ENCODE results near the gene PLXNA4. TPM values are rescaled to one million over a fixed set of nuclear protein-coding genes. Genes with fewer than 3 reads are reported as not detected.

PLXNA4 gene
- total RNA-seq, 2 donors from 2014 or later, result 2.1 to 8.2 TPM

GRCh38 chr7:132564849-132565248 is 11.4 kb downstream of the PLXNA4 start:
- H3K36me3 ChIP-seq (replicated peaks in 1 of 2; ENCODE audit: insufficient read depth in 1 of 2, low read depth in 2 of 2), result no peaks in the 10 kb centered on the region
- H3K27ac ChIP-seq, result no peak overlapping the region
- ATAC-seq (no peak), DNase-seq (no peak)
- intact Hi-C loops (cut with DNase I), result no loop called here
- no peaks in the 10 kb centered on the region for H3K9me3 ChIP-seq
- TF ChIP-seq POLR2A (IDR thresholded peaks at IDR 0.05), result no peak
- TF ChIP-seq CTCF (IDR thresholded peaks at IDR 0.05), result no peak
- H3K27me3 ChIP-seq, result no peaks in the 10 kb centered on the region
- H3K4me1 ChIP-seq, result no peaks in the 10 kb centered on the region
- no peak overlapping the region for H3K4me3 ChIP-seq
- 61 to 67% methylated on average over 8 of the region's 8 CpGs for WGBS, 2 donors

- 33 to 65% methylated on average over 1 of the region's 1 CpG for WGBS, 2 donors
- DNase-seq, result no peak
- Histone ChIP-seq H3K4me1 (no peaks in the 10 kb centered on the region), H3K4me3 (no peak overlapping the region), H3K27ac (no peak overlapping the region), H3K9me3 (no peaks in the 10 kb centered on the region), H3K36me3 (replicated peaks in 1 of 2; ENCODE audit: insufficient read depth in 1 of 2, low read depth in 2 of 2) (no peaks in the 10 kb centered on the region), H3K27me3 (no peaks in the 10 kb centered on the region)
- ATAC-seq, result no peak
- no peak for TF ChIP-seq CTCF (IDR thresholded peaks at IDR 0.05)
- intact Hi-C loops (cut with DNase I), result no loop called here
Measured at GRCh38 chr7:132564090-132564489, 12.2 kb downstream of the PLXNA4 start.

- 18 to 40% methylated on average over 1 of the region's 1 CpG for WGBS, 2 donors
- DNase-seq, result no peak
- TF ChIP-seq POLR2A (IDR thresholded peaks at IDR 0.05), result no peak
- no peak for TF ChIP-seq CTCF (IDR thresholded peaks at IDR 0.05)
- no peak overlapping the region for H3K4me3 ChIP-seq
- no peaks in the 10 kb centered on the region for H3K36me3 ChIP-seq (replicated peaks in 1 of 2; ENCODE audit: insufficient read depth in 1 of 2, low read depth in 2 of 2)
- no peaks in the 10 kb centered on the region for H3K4me1 ChIP-seq
- no peak overlapping the region for H3K27ac ChIP-seq
- ATAC-seq, result no peak
- intact Hi-C loops (cut with DNase I), result no loop called here
- H3K27me3 ChIP-seq, result no peaks in the 10 kb centered on the region
- no peaks in the 10 kb centered on the region for H3K9me3 ChIP-seq
Measured at GRCh38 chr7:132562690-132563089, 13.6 kb downstream of the PLXNA4 start.

GRCh38 chr7:132561763-132562162 is 14.5 kb downstream of the PLXNA4 start:
- 35 to 55% methylated on average over 2 of the region's 2 CpGs for WGBS, 2 donors
- Histone ChIP-seq H3K27me3 (no peaks in the 10 kb centered on the region), H3K36me3 (replicated peaks in 1 of 2; ENCODE audit: insufficient read depth in 1 of 2, low read depth in 2 of 2) (no peaks in the 10 kb centered on the region), H3K9me3 (no peaks in the 10 kb centered on the region), H3K4me1 (no peaks in the 10 kb centered on the region), H3K4me3 (no peak overlapping the region), H3K27ac (no peak overlapping the region)
- no peak for TF ChIP-seq CTCF (IDR thresholded peaks at IDR 0.05)
- no peak for TF ChIP-seq POLR2A (IDR thresholded peaks at IDR 0.05)
- intact Hi-C loops (cut with DNase I), result no loop called here
- ATAC-seq (no peak), DNase-seq (no peak)

- Histone ChIP-seq H3K4me1 (no peaks in the 10 kb centered on the region), H3K4me3 (no peak overlapping the region), H3K36me3 (replicated peaks in 1 of 2; ENCODE audit: insufficient read depth in 1 of 2, low read depth in 2 of 2) (no peaks in the 10 kb centered on the region), H3K27ac (no peak overlapping the region), H3K9me3 (no peaks in the 10 kb centered on the region), H3K27me3 (no peaks in the 10 kb centered on the region)
- TF ChIP-seq POLR2A (IDR thresholded peaks at IDR 0.05) (no peak), CTCF (IDR thresholded peaks at IDR 0.05) (no peak)
- intact Hi-C loops (cut with DNase I), result no loop called here
- no peak for DNase-seq
- WGBS, 2 donors, result 60 to 70% methylated on average over 8 of the region's 8 CpGs
- ATAC-seq, result no peak
Measured at GRCh38 chr7:132560825-132561529, 15.3 kb downstream of the PLXNA4 start.

Data from body of pancreas (tissue), 4 donors.